Measurements from ENCODE around the gene KLK10. TPM values are rescaled to one million over a fixed set of nuclear protein-coding genes. Genes with fewer than 3 reads are reported as not detected.

Gene KLK10
- total RNA-seq, 1 experiment from 2014 or later = not detected

DNA sequence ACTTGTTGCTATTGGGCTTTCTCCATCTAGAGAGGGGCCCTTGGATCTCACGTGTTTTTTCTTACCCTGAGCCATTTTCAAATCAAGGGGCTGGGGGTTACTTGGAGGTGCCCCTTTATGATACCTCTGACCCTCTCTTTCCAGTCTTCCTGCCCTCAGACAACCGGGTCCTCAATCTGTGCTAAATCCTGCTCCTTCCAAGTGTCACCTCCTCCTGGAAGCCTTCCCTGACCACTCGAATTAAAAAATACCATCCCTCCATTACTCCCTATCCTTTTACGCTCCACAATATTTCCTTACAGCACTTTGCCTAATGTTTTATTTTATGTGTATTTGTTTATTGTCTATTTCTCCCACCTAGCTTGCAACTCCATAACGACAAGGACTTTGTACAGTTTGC, 21.4 kb downstream of the KLK10 start:
- Histone ChIP-seq H3K27ac (ENCODE audit: low read length) (no peak overlapping the region), H3K27me3 (ENCODE audit: control insufficient read depth, insufficient read depth, low read length) (no peaks in the 10 kb centered on the region), H3K4me1 (ENCODE audit: control insufficient read depth, insufficient read depth, low read length) (no peaks in the 10 kb centered on the region), H3K36me3 (ENCODE audit: control insufficient read depth, insufficient read depth, low read length) (no peaks in the 10 kb centered on the region), H3K4me3 (ENCODE audit: low read depth in 2 of 2, low read length in 2 of 2) (no peak overlapping the region), H3K9me3 (ENCODE audit: control insufficient read depth, insufficient read depth, low read depth, low read length) (no peaks in the 10 kb centered on the region)
- in situ Hi-C loops (cut with HindIII; ENCODE audit: low pct_unique_long_range_greater_than_20kb, low sequenced_read_pairs) = no loop called here
- intact Hi-C loops (cut with micrococcal nuclease; ENCODE audit: unreplicated experiment) = no loop called here
- no peak for ATAC-seq
- POLR2A ChIA-PET = no interaction called here
- no TSS peak for BruUV-seq (replicated peaks)
- DNase-seq (ENCODE audit: low read depth, low spot score) = no peak
- TF ChIP-seq TCF7L2 (IDR thresholded peaks at IDR 0.05; ENCODE audit: low read depth, low read length) (no peak), REST (IDR thresholded peaks at IDR 0.05; ENCODE audit: insufficient read depth in 1 of 2, low read depth in 2 of 2, low read length in 1 of 2) (no peak)
- CTCF ChIA-PET = no interaction called here

DNA sequence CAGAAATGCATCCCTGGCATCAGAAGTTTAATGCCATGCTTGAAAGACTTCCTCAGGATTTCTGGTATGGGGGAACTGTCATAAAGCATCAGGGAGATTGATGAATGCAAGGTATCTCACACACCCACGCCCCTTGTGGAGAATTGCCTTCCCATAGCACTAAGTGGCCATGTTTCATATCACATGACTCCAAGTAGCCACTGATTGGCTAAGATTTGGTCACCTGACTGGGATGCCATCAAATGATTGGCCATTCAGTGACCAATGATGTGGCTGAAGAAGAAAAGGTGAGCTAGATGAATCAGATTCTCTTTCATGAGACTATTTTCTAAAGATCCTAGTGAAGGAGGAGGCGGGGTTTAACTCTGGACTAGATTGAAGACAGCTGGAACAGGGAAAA, 25.4 kb downstream of the KLK10 start:
- TF ChIP-seq POLR2AphosphoS5 (IDR thresholded peaks at IDR 0.05; ENCODE audit: low read depth, low read length) (no peak), SIN3A (IDR thresholded peaks at IDR 0.05; ENCODE audit: borderline replicate concordance, insufficient read depth, low read depth, low read length) (no peak), TCF7L2 (IDR thresholded peaks at IDR 0.05; ENCODE audit: low read depth, low read length) (no peak), REST (IDR thresholded peaks at IDR 0.05; ENCODE audit: insufficient read depth in 1 of 2, low read depth in 2 of 2, low read length in 1 of 2) (no peak)
- TF ChIP-seq, protein P1, sequence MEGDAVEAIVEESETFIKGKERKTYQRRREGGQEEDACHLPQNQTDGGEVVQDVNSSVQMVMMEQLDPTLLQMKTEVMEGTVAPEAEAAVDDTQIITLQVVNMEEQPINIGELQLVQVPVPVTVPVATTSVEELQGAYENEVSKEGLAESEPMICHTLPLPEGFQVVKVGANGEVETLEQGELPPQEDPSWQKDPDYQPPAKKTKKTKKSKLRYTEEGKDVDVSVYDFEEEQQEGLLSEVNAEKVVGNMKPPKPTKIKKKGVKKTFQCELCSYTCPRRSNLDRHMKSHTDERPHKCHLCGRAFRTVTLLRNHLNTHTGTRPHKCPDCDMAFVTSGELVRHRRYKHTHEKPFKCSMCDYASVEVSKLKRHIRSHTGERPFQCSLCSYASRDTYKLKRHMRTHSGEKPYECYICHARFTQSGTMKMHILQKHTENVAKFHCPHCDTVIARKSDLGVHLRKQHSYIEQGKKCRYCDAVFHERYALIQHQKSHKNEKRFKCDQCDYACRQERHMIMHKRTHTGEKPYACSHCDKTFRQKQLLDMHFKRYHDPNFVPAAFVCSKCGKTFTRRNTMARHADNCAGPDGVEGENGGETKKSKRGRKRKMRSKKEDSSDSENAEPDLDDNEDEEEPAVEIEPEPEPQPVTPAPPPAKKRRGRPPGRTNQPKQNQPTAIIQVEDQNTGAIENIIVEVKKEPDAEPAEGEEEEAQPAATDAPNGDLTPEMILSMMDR (IDR thresholded peaks at IDR 0.05) = no peak
- ATAC-seq = no peak
- H3K27ac ChIP-seq (ENCODE audit: low read length) = no peak overlapping the region
- BruUV-seq (replicated peaks) = no TSS peak
- no peaks in the 10 kb centered on the region for H3K36me3 ChIP-seq (ENCODE audit: control insufficient read depth, insufficient read depth, low read length)
- in situ Hi-C loops (cut with HindIII; ENCODE audit: low pct_unique_long_range_greater_than_20kb, low sequenced_read_pairs) = no loop called here
- CTCF ChIA-PET = no interaction called here
- intact Hi-C loops (cut with micrococcal nuclease; ENCODE audit: unreplicated experiment) = no loop called here
- no peaks in the 10 kb centered on the region for H3K9me3 ChIP-seq (ENCODE audit: control insufficient read depth, insufficient read depth, low read depth, low read length)
- no peak overlapping the region for H3K4me3 ChIP-seq (ENCODE audit: low read depth in 2 of 2, low read length in 2 of 2)
- DNase-seq (ENCODE audit: low read depth, low spot score) = no peak
- no peaks in the 10 kb centered on the region for H3K4me1 ChIP-seq (ENCODE audit: control insufficient read depth, insufficient read depth, low read length)
- peaks cover 6% of the 10 kb centered on the region for H3K27me3 ChIP-seq (ENCODE audit: control insufficient read depth, insufficient read depth, low read length)
- POLR2A ChIA-PET = no interaction called here

Measured in Panc1 (cell line).